GM21576 (cell line): ENCODE data around the gene UBR1.
"Not testable (repeated sequence)": the region's sequence is repeated elsewhere in the genome, so short reads cannot be mapped to it uniquely, and the experiment has no call there.

Experiments used
- ATAC-seq: cut with Tn5 transposase; IDR thresholded peaks from one replicate; pipeline ENCODE4 v1.9.1; 2021; ENCODE audit warnings: mild to moderate bottlenecking, moderate library complexity; ENCODE audit not compliant: unreplicated experiment

The UBR1 gene

DNA sequence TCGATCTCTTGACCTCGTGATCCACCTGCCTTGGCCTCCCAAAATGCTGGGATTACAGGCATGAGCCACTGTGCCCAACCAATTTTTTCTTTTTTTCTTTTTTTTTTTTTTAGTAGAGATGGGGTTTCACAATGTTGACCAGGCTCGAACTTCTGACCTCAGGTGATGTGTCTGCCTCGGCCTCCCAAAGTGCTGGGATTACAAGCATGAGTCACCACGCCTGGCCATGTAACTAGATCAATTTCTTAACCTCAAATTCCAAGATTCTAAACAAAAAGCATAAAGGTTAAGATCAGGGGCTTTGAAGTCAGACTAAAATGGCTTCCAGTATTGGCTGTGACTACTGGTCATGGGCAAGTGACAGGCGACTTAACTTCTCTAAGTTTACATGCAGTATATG is 126.7 kb downstream of the UBR1 start:
- ATAC-seq: not testable (repeated sequence)

- ATAC-seq: no peak
Observed at GRCh38 chr15:42974202-42974862, 131.5 kb downstream of the UBR1 start.

GRCh38 chr15:42973114-42973513 is 132.7 kb downstream of the UBR1 start:
- ATAC-seq: no peak

GRCh38 chr15:42971830-42972229 is 134.0 kb downstream of the UBR1 start:
- no peak for ATAC-seq

DNA sequence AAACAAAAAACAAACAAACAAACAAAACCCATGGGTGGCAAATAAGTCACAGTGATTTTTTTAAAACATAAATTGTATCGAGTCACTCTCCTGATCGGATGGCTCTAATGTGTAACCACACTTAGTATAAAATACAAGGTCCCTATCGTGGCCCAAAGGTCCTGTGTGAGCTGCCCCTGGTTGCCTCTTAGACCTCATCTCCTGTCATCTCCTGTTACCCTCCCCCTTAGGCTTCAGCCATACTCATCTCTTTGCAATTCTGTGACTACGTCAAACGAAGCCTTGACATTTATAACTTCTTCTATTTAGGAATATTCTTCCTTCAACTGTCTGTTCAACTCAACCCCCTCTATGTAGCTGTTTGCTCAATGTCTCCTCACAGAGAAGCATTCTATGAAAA is 141.4 kb downstream of the UBR1 start:
- ATAC-seq: no peak

GRCh38 chr15:42955518-42955917 is 150.3 kb downstream of the UBR1 start:
- no peak for ATAC-seq

- no peak for ATAC-seq
Observed at GRCh38 chr15:42954291-42954690, 151.5 kb downstream of the UBR1 start.

DNA sequence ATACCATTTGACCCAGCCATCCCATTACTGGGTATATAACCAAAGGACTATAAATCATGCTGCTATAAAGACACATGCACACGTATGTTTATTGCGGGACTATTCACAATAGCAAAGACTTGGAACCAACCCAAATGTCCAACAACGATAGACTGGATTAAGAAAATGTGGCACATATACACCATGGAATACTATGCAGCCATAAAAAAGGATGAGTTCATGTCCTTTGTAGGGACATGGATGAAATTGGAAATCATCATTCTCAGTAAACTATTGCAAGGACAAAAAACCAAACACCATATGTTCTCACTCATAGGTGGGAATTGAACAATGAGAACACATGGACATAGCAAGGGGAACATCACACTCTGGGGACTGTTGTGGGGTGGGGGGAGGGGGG is 156.9 kb downstream of the UBR1 start:
- ATAC-seq: not testable (repeated sequence)

- ATAC-seq: no peak
Observed at GRCh38 chr15:42940527-42940926, 165.3 kb downstream of the UBR1 start.

DNA sequence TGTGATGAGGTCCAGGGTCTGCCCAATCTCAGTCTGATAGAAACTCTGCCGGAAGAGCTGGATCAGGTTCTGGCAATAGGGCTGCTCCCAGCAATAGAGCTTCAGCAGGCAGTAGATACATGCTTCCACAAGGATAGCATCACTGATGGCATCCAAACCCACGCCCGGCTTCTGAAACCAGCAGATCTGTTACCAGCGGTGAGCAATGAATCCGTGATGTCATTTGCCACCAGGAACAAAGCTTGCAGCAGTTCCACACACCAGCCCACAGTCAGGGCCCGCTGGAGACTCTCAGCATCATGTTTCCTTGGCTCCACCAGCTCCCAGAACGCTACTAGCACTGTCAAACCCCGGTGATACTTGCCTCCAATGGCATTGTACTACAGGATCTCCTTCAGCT is 166.0 kb downstream of the UBR1 start:
- ATAC-seq: no peak

GRCh38 chr15:42937143-42937542 is 168.7 kb downstream of the UBR1 start:
- ATAC-seq: no peak

DNA sequence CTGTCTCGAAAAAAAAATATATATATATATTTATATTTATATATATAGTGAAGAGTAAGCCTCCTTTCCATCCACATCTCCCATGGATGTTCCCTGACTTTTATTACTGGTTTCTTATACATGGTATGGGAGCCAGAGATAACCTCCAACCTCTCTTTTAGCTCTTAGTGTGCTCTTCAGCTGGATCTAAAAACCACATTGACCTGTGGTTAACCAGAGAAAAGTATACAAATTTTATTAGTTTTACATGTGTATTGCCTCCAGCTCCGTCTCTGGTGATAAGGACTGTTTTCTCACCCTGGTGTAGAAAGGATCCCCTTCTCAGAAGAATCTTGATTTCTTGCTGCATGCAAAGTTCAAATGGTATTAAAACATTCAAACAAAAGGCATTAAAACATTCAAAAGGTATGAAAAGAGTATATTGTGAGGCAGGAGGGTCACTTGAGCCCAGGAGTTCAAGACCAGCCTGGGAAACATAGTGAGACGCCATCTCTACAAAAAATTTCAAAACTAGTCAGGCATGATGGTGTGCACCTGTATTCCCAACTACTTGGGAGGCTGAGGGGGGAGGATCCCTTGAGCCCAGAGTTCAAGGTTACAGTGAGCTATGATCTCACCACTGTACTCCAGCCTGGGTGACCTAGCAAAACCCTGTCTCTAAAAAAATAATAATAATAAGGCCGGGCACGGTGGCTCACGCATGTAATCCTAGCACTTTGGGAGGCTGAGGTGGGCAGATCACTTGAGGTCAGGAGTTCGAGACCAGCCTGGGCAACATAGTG is 171.8 kb downstream of the UBR1 start:
- no peak for ATAC-seq

GRCh38 chr15:42932833-42933515 is 172.9 kb downstream of the UBR1 start:
- ATAC-seq: no peak

DNA sequence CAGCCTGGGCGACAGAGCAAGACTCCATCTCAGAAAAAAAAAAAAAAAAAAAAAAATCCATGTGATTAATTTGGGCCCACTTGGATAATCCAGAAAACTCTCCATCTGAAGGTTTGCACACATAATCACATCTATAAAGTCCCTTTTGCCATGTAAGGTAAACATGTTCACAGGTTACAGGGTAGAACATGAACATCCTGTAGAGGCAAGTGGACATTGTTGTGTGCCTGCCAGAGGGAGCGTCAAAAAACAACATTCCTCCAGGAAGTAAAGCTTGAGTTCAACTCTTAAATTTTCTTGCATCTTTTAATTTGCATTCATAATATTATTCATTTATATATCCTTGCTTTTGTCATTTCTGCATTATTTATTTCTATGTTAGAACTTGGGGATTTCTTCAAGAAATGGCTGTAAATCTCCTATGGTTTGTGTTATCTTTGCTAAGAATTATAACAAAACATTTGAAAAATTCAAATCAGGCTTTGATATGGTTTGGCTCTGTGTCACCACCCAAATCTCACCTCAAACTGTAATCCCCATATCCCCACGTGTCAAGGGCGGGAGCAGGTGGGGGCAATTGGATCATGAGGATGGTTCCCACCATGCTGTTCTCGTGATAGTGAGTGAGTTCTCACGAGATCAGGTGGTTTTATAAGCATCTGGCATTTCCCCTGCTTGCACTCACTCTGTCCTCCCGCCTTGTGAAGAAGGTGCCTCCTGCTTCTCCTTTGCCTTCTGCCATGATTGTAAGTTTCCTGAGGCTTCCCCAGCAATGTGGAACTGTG is 173.9 kb downstream of the UBR1 start:
- no peak for ATAC-seq

GRCh38 chr15:42929306-42929848 is 176.5 kb downstream of the UBR1 start:
- ATAC-seq: no peak

GRCh38 chr15:42921342-42921731 is 184.5 kb downstream of the UBR1 start:
- ATAC-seq: no peak

DNA sequence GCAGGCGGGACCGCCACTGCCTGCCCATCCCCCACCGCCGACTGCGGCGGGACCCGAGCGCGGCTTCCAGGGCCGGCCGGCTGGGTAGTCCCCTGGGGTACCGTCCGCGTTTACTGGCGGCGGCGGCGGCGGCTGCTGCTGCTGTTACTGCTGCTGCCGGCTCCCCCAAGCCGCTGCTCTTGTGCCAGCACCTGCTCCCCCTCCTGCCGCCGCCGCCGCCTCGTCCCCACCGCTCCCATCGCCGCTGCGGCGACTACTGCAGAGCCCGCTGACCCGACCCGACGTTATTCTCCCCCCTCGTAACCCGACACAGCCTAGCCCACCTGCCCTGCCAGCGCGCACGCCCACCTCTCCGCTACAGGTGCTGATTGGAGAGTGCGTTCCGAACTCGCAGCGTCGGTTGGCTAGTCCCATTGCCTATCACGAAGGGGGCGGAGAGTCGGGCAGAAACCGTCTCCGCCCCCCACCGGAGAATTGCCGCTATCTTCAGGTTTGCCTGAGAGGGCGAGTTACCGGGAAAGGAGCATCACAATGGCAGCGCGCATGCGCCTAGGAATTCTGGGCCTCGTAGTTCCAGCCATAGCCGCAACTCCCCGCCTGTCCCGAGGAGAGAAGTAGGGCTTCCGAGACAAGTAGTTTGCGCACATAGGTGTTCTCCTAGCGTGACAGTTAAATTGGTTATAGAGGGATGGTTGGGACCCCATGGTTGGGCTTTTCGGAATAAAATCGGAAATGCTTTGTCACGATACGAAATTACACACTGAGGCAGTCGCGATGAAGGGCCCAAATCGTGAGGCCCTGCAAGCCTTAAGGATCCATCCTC is 185.1 kb downstream of the UBR1 start, which contains the start of gene TTBK2:
TTBK2 (minus strand) TSS at position 260 of the 823 bp plus-strand sequence. CDS start 42,161 bp downstream, outside the sequence.
- peak; percentile 93 for ATAC-seq

DNA sequence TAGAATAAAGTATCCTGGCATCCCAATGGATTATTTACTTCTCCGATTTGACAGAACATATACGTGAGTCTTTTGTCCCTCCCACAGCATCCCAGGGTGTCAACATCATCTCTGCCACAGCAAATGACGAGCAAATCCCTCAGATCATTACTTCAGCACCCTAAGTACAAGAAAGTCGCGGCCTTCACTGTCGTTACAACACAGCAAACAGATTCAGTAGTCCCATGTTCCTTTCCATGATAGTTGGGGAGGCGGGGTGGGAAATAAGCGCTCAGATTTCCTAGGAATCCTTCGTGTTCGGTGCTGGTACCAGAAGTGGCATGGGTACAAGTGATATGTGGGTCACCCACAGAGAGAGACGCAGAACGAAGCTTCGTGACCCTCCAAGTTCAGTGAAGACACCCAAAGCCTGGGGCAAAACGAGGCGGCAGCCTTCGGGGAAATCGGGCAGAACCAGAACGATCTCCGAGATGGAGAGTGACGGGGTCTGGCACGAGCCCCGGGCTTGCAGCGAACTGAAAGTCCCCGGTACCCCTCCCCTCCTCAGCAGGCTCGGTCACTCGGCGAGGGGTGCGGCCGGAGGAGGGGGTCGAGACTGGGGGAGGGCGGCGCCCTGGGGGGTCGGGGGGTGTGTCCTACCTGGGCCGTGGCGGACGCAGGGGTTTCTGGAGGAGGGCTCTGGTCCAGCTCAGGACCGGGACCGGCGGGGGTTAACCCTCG is 185.9 kb downstream of the UBR1 start:
- ATAC-seq: no peak

- ATAC-seq: no peak
Observed at GRCh38 chr15:42919308-42919707, 186.5 kb downstream of the UBR1 start.
